Neural cell (in vitro differentiated cells): ENCODE measurements around the gene THADA. TPM values are rescaled to one million over a fixed set of nuclear protein-coding genes. Genes with fewer than 3 reads are reported as not detected.

ENCODE experiments used
- H2AFZ ChIP-seq: fragments of 200-600, 300-800 bp; sonication (generic), shearing (Covaris generic); 2 replicates; pipeline ENCODE4 v1.6.0; 2014; ENCODE audit warnings: low read depth, mild to moderate bottlenecking, antibody characterized with exemption, low read length, moderate library complexity
- H3F3A ChIP-seq: fragments of 200-600 bp; shearing (Covaris generic); 2 replicates; pipeline ENCODE4 v1.6.1; 2016; ENCODE audit warnings: mild to moderate bottlenecking, moderate library complexity, mixed read lengths, antibody characterized with exemption, low read length; ENCODE audit not compliant: insufficient read depth, poor library complexity, severe bottlenecking
- H3K27ac ChIP-seq: fragments of 200-600, 300-800 bp; sonication (generic), shearing (Covaris generic); 2 replicates; pipeline ENCODE4 v1.5.1; 2014; ENCODE audit warnings: mild to moderate bottlenecking, low read length, moderate library complexity
- H3K27me3 ChIP-seq: fragments of 300-800, 200-600 bp; sonication (generic), shearing (Covaris generic); 2 replicates; pipeline ENCODE4 v1.6.0; 2014; ENCODE audit warnings: mild to moderate bottlenecking, low read depth, low read length, moderate library complexity; ENCODE audit not compliant: insufficient read depth
- H3K36me3 ChIP-seq: fragments of 300-800, 200-600 bp; sonication (generic), shearing (Covaris generic); 2 replicates; pipeline ENCODE4 v1.5.1; 2014; ENCODE audit warnings: mild to moderate bottlenecking, antibody characterized with exemption, low read length, moderate library complexity; ENCODE audit not compliant: insufficient read depth
- H3K4me2 ChIP-seq: fragments of 300-800, 200-600 bp; sonication (generic), shearing (Covaris generic); 2 replicates; pipeline ENCODE4 v1.6.0; 2014; ENCODE audit warnings: mild to moderate bottlenecking, low read length
- H3K4me3 ChIP-seq: fragments of 300-800, 200-600 bp; sonication (generic), shearing (Covaris generic); 2 replicates; pipeline ENCODE4 v1.5.1; 2014; ENCODE audit warnings: mild to moderate bottlenecking, low read length, moderate library complexity
- H3K79me2 ChIP-seq: fragments of 200-600 bp; shearing (Covaris generic); replicated peaks from 2 replicates; pipeline ENCODE4 v1.6.0; 2014; ENCODE audit warnings: mild to moderate bottlenecking, low read length, moderate library complexity; ENCODE audit not compliant: insufficient read depth
- H3K9ac ChIP-seq: fragments of 300-800, 200-600 bp; sonication (generic), shearing (Covaris generic); 2 replicates; pipeline ENCODE4 v1.6.1; 2016; ENCODE audit warnings: mild to moderate bottlenecking, low read length, mixed read lengths
- H3K9me2 ChIP-seq: fragments of 200-600 bp; shearing (Covaris generic); 2 replicates; pipeline ENCODE4 v1.6.1; 2016; ENCODE audit warnings: mild to moderate bottlenecking, low read length, mixed read lengths; ENCODE audit not compliant: insufficient read depth
- H3K9me3 ChIP-seq: fragments of 200-600, 300-800 bp; sonication (generic), shearing (Covaris generic); 2 replicates; pipeline ENCODE4 v1.6.1; 2016; ENCODE audit warnings: mild to moderate bottlenecking, mixed run types, low read length, moderate library complexity, mixed read lengths
- H4K20me1 ChIP-seq: fragments of 200-600 bp; shearing (Covaris generic); 2 replicates; pipeline ENCODE4 v1.6.1; 2016; ENCODE audit warnings: mild to moderate bottlenecking, mixed run types; ENCODE audit not compliant: insufficient read depth
- EP300 ChIP-seq: fragments of 450-650 bp; conservative IDR thresholded peaks from 2 replicates; pipeline ENCODE4 v1.6.1; 2014; ENCODE audit warnings: antibody characterized with exemption, mild to moderate bottlenecking, moderate library complexity; ENCODE audit not compliant: poor library complexity, severe bottlenecking
- EZH2 ChIP-seq: fragments of 200-600, 300-800 bp; shearing (Covaris generic), sonication (generic); IDR thresholded peaks from 2 replicates; pipeline ENCODE4 v1.6.1; 2014; ENCODE audit warnings: antibody characterized with exemption, low read length, borderline replicate concordance, mild to moderate bottlenecking; ENCODE audit not compliant: insufficient read depth, poor library complexity, severe bottlenecking
- MXI1 ChIP-seq: fragments of 450-650 bp; conservative IDR thresholded peaks from 2 replicates; pipeline ENCODE4 v1.6.1; 2014; ENCODE audit warnings: antibody characterized with exemption, mild to moderate bottlenecking; ENCODE audit not compliant: poor library complexity, severe bottlenecking
- POLR2AphosphoS5 ChIP-seq: IDR thresholded peaks from 2 replicates; pipeline ENCODE4 v1.6.1; 2012
- RAD21 ChIP-seq: fragments of 450-650 bp; conservative IDR thresholded peaks from 2 replicates; pipeline ENCODE4 v1.6.1; 2014; ENCODE audit warnings: antibody characterized with exemption, mild to moderate bottlenecking, moderate library complexity
- SMC3 ChIP-seq: fragments of 450-650 bp; conservative IDR thresholded peaks from 2 replicates; pipeline ENCODE4 v1.6.1; 2014; ENCODE audit warnings: antibody characterized with exemption, mild to moderate bottlenecking, moderate library complexity; ENCODE audit not compliant: poor library complexity
- TAF1 ChIP-seq: IDR thresholded peaks from 2 replicates; pipeline ENCODE4 v1.6.1; 2012; ENCODE audit warnings: low read depth
- polyA plus RNA-seq: library from polyadenylated mRNA; depleted of rRNA; stranded (reverse); fragments of >200 nt; gene quantifications from 2 replicates; pipeline ENCODE4 v1.2.3, GENCODE V29; 2014
- TF ChIP-seq, protein P1 (sequence below): IDR thresholded peaks from 2 replicates; pipeline ENCODE4 v1.6.1; 2012; ENCODE audit warnings: borderline replicate concordance
- TF ChIP-seq, protein P2 (sequence below): fragments of 450-650 bp; IDR thresholded peaks from 2 replicates; pipeline ENCODE4 v1.5.1; 2014; ENCODE audit warnings: antibody characterized with exemption, mild to moderate bottlenecking, moderate library complexity; ENCODE audit not compliant: poor library complexity, severe bottlenecking

Gene THADA
- polyA plus RNA-seq, 1 donor from 2014 or later, result 8.5 TPM

DNA sequence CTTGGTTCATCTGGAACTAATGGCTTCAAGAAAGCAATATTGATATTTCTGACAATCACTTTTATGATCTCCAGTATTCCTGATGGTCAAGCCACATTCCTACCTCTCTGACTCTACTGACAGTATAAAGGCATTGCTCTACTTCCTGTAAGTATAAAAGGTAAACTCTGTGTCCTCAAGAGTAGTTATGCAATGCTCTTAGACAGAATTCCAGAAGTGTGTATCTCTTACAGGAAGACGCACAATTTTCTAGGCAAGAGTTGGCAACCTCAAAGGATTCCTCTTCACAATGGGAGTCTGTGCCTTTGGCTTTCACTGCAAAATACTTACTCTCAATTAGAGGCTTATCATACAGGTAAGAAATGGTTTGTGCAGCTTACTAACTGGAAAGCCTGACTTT is 100.1 kb downstream of the THADA start:
- no peaks in the 10 kb centered on the region for H3K79me2 ChIP-seq
- no peaks in the 10 kb centered on the region for H3K27me3 ChIP-seq
- H3K9me2 ChIP-seq, result no peaks in the 10 kb centered on the region
- H3K4me2 ChIP-seq, result no peak overlapping the region
- no peak overlapping the region for H3K27ac ChIP-seq
- H2AFZ ChIP-seq, result no peak overlapping the region
- H3F3A ChIP-seq, result no peaks in the 10 kb centered on the region
- no peak overlapping the region for H3K4me3 ChIP-seq
- TF ChIP-seq MXI1 (no peak), EZH2 (no peak), EP300 (no peak), POLR2AphosphoS5 (no peak), SMC3 (no peak), TAF1 (no peak), RAD21 (no peak)
- TF ChIP-seq, protein P1, sequence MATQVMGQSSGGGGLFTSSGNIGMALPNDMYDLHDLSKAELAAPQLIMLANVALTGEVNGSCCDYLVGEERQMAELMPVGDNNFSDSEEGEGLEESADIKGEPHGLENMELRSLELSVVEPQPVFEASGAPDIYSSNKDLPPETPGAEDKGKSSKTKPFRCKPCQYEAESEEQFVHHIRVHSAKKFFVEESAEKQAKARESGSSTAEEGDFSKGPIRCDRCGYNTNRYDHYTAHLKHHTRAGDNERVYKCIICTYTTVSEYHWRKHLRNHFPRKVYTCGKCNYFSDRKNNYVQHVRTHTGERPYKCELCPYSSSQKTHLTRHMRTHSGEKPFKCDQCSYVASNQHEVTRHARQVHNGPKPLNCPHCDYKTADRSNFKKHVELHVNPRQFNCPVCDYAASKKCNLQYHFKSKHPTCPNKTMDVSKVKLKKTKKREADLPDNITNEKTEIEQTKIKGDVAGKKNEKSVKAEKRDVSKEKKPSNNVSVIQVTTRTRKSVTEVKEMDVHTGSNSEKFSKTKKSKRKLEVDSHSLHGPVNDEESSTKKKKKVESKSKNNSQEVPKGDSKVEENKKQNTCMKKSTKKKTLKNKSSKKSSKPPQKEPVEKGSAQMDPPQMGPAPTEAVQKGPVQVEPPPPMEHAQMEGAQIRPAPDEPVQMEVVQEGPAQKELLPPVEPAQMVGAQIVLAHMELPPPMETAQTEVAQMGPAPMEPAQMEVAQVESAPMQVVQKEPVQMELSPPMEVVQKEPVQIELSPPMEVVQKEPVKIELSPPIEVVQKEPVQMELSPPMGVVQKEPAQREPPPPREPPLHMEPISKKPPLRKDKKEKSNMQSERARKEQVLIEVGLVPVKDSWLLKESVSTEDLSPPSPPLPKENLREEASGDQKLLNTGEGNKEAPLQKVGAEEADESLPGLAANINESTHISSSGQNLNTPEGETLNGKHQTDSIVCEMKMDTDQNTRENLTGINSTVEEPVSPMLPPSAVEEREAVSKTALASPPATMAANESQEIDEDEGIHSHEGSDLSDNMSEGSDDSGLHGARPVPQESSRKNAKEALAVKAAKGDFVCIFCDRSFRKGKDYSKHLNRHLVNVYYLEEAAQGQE, result no peak
- TF ChIP-seq, protein P2, sequence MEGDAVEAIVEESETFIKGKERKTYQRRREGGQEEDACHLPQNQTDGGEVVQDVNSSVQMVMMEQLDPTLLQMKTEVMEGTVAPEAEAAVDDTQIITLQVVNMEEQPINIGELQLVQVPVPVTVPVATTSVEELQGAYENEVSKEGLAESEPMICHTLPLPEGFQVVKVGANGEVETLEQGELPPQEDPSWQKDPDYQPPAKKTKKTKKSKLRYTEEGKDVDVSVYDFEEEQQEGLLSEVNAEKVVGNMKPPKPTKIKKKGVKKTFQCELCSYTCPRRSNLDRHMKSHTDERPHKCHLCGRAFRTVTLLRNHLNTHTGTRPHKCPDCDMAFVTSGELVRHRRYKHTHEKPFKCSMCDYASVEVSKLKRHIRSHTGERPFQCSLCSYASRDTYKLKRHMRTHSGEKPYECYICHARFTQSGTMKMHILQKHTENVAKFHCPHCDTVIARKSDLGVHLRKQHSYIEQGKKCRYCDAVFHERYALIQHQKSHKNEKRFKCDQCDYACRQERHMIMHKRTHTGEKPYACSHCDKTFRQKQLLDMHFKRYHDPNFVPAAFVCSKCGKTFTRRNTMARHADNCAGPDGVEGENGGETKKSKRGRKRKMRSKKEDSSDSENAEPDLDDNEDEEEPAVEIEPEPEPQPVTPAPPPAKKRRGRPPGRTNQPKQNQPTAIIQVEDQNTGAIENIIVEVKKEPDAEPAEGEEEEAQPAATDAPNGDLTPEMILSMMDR, result no peak
- H3K9ac ChIP-seq, result no peak overlapping the region
- no peaks in the 10 kb centered on the region for H3K9me3 ChIP-seq
- no peaks in the 10 kb centered on the region for H4K20me1 ChIP-seq
- H3K36me3 ChIP-seq, result no peaks in the 10 kb centered on the region

DNA sequence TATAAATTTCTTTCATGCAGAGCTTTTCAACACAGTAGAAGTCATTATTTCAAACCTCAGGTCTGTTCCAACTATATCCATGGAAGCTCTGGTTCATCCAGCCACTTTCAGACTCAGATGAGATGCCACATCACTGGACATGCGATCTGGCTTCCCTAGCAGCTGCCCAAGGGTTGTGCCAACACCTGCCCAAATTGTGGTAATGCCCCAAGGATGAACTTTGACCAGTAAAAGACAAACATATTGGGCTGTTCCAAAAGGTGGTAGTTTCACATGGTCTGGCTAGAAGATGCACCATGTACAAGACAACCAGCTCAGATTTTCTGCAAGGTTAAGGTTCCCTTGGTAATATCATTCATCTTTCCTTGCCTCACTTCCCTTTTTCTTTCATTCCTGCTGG is 101.9 kb downstream of the THADA start:
- Histone ChIP-seq H3K4me2 (no peak overlapping the region), H3K9me3 (no peaks in the 10 kb centered on the region), H3K27ac (no peak overlapping the region), H3K4me3 (no peak overlapping the region), H3K27me3 (no peaks in the 10 kb centered on the region), H3K9me2 (no peaks in the 10 kb centered on the region), H4K20me1 (no peaks in the 10 kb centered on the region), H2AFZ (no peak overlapping the region), H3K9ac (no peak overlapping the region), H3K79me2 (no peaks in the 10 kb centered on the region), H3F3A (no peaks in the 10 kb centered on the region), H3K36me3 (no peaks in the 10 kb centered on the region)
- TF ChIP-seq, protein P2, result no peak
- TF ChIP-seq RAD21 (no peak), MXI1 (no peak), EZH2 (no peak), TAF1 (no peak), SMC3 (no peak), POLR2AphosphoS5 (no peak), EP300 (no peak)
- TF ChIP-seq, protein P1, result no peak
